Measurements from ENCODE around the gene KLHL11. TPM values are rescaled to one million over a fixed set of nuclear protein-coding genes. Genes with fewer than 3 reads are reported as not detected.

The KLHL11 gene
- total and polyA plus RNA-seq, 9 of the 15 experiments (the other 6 are each of a cell fraction or from before 2014, with no cell fraction given) = 0.20 to 17.0 (median 10.3) TPM

DNA sequence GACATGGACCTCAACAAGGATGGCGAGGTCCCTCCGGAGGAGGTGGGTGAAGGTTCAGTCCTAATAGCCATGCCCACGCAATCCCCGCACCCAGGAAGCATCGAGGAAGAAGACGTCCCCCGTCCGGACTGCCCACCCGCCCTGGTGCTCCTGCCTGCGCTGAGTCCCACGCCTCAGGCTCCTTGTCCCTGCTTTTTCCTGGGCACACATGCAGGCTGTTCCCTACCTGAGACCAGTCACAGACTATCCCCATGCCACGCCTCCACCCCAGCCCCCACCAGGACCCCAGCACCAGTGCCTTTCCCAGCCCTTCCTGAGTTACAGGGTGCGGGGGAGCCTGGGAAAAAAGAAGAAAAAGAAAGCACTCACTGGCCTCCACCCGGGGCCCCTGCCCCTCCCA, 43.4 kb downstream of the KLHL11 start:
- 27% methylated on average over 5 of the region's 14 CpGs for WGBS (ENCODE audit: insufficient coverage, low coverage, missing lambda C conversion rate)
- BruUV-seq (replicated peaks) = no TSS peak
- FAIRE-seq (no peak), DNase-seq (ENCODE audit: extremely low read depth in 1 of 4, low spot score in 3 of 4) (peak in 1 of 4 experiments; percentile 14), ATAC-seq (no peak)
- no peaks in the 10 kb centered on the region for H3K27me3 ChIP-seq (ENCODE audit: control insufficient read depth in 2 of 2, insufficient read depth in 2 of 2, low read length in 2 of 2)
- no peak overlapping the region for H3K4me3 ChIP-seq
- H3K9me1 ChIP-seq (ENCODE audit: control insufficient read depth, insufficient read depth, low read length) = no peaks in the 10 kb centered on the region
- no peaks in the 10 kb centered on the region for H3K9me3 ChIP-seq (replicated peaks; ENCODE audit: control insufficient read depth, insufficient read depth, low read depth, low read length)
- no peak overlapping the region for H3K4me2 ChIP-seq (ENCODE audit: insufficient read depth, low read length)
- intact Hi-C loops (cut with micrococcal nuclease) (no loop called here), in situ Hi-C loops (cut with MboI) (no loop called here)
- H3K27ac ChIP-seq (ENCODE audit: extremely low read depth, low read depth, low read length) = no peak overlapping the region
- H3K9ac ChIP-seq (ENCODE audit: insufficient read depth in 1 of 2, low read depth in 2 of 2, low read length in 2 of 2) = peak overlapping the region in 1 of 2 experiments; percentile 52; a peak in 2 of 4 replicates
- CTCF ChIA-PET (ENCODE audit: low intra/inter-chr PET ratio) = interaction anchor here (0.6 kb wide), 1 partner anchor 41 kb away, joined by 3 read pairs; no protein-coding TSS in a partner anchor
- POLR2A ChIA-PET = interaction anchor here (1.2 to 1.5 kb wide), 2 partner anchors 15 to 20 kb away, joined by 3 to 6 read pairs; partner anchors contain the start of gene NT5C3B
- no peaks in the 10 kb centered on the region for H4K20me1 ChIP-seq (replicated peaks; ENCODE audit: control insufficient read depth, insufficient read depth, low read length)
- H3K36me3 ChIP-seq (ENCODE audit: control insufficient read depth, insufficient read depth, low read length) = peaks cover 19% of the 10 kb centered on the region; the same call in 1 of the 3 replicates
- no peaks in the 10 kb centered on the region for H3K79me2 ChIP-seq (ENCODE audit: control insufficient read depth, insufficient read depth, low read length)
- peaks cover 2 to 40% of the 10 kb centered on the region in 2 experiments; a peak in 4 of 5 replicates for H3K4me1 ChIP-seq (replicated peaks in 1 of 2; ENCODE audit: control insufficient read depth in 2 of 2, insufficient read depth in 2 of 2, low read length in 2 of 2)
- no peak overlapping the region for H2AFZ ChIP-seq (ENCODE audit: low read depth, low read length)
- TF ChIP-seq ARNT (IDR thresholded peaks at IDR 0.05) (no peak), RBFOX2 (IDR thresholded peaks at IDR 0.05; ENCODE audit: low read depth, low read length) (no peak), MCM2 (IDR thresholded peaks at IDR 0.05; ENCODE audit: low read depth) (no peak), E2F8 (IDR thresholded peaks at IDR 0.05; ENCODE audit: low read depth, partially characterized antibody) (no peak), CCAR2 (IDR thresholded peaks at IDR 0.05; ENCODE audit: low read depth, low read length) (no peak), ARID4B (CRISPR knock-in tag; IDR thresholded peaks at IDR 0.05) (no peak), MCM7 (IDR thresholded peaks at IDR 0.05) (no peak), HNRNPLL (IDR thresholded peaks at IDR 0.05; ENCODE audit: low read depth, low read length, poor library complexity, severe bottlenecking) (no peak), ZSCAN29 (IDR thresholded peaks at IDR 0.05) (no peak), ZNF780A (CRISPR knock-in tag; IDR thresholded peaks at IDR 0.05) (no peak), MECOM (CRISPR knock-in tag; IDR thresholded peaks at IDR 0.05) (no peak), ZNF133 (CRISPR knock-in tag; IDR thresholded peaks at IDR 0.05) (no peak)
- TF ChIP-seq, protein P1, sequence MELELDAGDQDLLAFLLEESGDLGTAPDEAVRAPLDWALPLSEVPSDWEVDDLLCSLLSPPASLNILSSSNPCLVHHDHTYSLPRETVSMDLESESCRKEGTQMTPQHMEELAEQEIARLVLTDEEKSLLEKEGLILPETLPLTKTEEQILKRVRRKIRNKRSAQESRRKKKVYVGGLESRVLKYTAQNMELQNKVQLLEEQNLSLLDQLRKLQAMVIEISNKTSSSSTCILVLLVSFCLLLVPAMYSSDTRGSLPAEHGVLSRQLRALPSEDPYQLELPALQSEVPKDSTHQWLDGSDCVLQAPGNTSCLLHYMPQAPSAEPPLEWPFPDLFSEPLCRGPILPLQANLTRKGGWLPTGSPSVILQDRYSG (tag; conservative IDR thresholded peaks at IDR 0.05; ENCODE audit: low read depth) = no peak
- TF ChIP-seq, protein P2, sequence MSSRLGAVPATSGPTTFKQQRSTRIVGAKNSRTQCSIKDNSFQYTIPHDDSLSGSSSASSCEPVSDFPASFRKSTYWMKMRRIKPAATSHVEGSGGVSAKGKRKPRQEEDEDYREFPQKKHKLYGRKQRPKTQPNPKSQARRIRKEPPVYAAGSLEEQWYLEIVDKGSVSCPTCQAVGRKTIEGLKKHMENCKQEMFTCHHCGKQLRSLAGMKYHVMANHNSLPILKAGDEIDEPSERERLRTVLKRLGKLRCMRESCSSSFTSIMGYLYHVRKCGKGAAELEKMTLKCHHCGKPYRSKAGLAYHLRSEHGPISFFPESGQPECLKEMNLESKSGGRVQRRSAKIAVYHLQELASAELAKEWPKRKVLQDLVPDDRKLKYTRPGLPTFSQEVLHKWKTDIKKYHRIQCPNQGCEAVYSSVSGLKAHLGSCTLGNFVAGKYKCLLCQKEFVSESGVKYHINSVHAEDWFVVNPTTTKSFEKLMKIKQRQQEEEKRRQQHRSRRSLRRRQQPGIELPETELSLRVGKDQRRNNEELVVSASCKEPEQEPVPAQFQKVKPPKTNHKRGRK (tag; IDR thresholded peaks at IDR 0.05) = no peak

Measured in K562 (cell line).